Measurements from ENCODE around the gene C3orf18.

Gene C3orf18

GRCh38 chr3:50599115-50599715, 31.7 kb upstream of the C3orf18 start:
- no peaks in the 10 kb centered on the region for H3K9me3 Mint-ChIP-seq
- peaks cover 62% of the 10 kb centered on the region for H3K36me3 Mint-ChIP-seq
- H3K27me3 Mint-ChIP-seq, result peaks cover 5% of the 10 kb centered on the region
- peak overlapping the region; percentile 99 for H3K27ac Mint-ChIP-seq
- DNase-seq, result no peak
- H3K4me3 Mint-ChIP-seq, result no peak overlapping the region
- CTCF ChIA-PET, result interaction anchor here (1.0 to 25.1 kb wide), 5 partner anchors 8 to 25 kb away, joined by 3 to 753 read pairs (median 4); partner anchors contain the start of genes C3orf18, CISH and HEMK1
- H3K4me1 Mint-ChIP-seq, result peaks cover 86% of the 10 kb centered on the region

GRCh38 chr3:50594253-50594785, 26.8 kb upstream of the C3orf18 start:
- Mint-ChIP-seq H3K36me3 (peaks cover 29% of the 10 kb centered on the region), H3K27me3 (no peaks in the 10 kb centered on the region), H3K27ac (peak overlapping the region; percentile 98), H3K4me1 (peaks cover 85% of the 10 kb centered on the region), H3K4me3 (no peak overlapping the region), H3K9me3 (no peaks in the 10 kb centered on the region)
- CTCF ChIA-PET, result interaction anchor here (9.8 to 10.7 kb wide), 2 partner anchors 14 to 22 kb away, joined by 213 to 257 read pairs; partner anchors contain the start of genes CISH, HEMK1 and MAPKAPK3
- no peak for DNase-seq

- H3K36me3 Mint-ChIP-seq, result peaks cover 25% of the 10 kb centered on the region
- DNase-seq, result peak; percentile 23
- no peaks in the 10 kb centered on the region for H3K27me3 Mint-ChIP-seq
- peaks cover 87% of the 10 kb centered on the region for H3K4me1 Mint-ChIP-seq
- CTCF ChIA-PET, result interaction anchor here (1.6 to 10.7 kb wide), 4 partner anchors 12 to 25 kb away, joined by 5 to 257 read pairs (median 110); partner anchors contain the start of genes C3orf18, CISH, HEMK1 and MAPKAPK3
- peak overlapping the region; percentile 42 for H3K4me3 Mint-ChIP-seq
- no peaks in the 10 kb centered on the region for H3K9me3 Mint-ChIP-seq
- H3K27ac Mint-ChIP-seq, result peak overlapping the region; percentile 98
Measured at GRCh38 chr3:50592568-50592967, 25.0 kb upstream of the C3orf18 start.

- Mint-ChIP-seq H3K27ac (peak overlapping the region; percentile 98), H3K4me1 (peaks cover 98% of the 10 kb centered on the region), H3K4me3 (peak overlapping the region; percentile 66), H3K36me3 (peaks cover 29% of the 10 kb centered on the region), H3K9me3 (no peaks in the 10 kb centered on the region), H3K27me3 (no peaks in the 10 kb centered on the region)
- peak; percentile 50 for DNase-seq
- CTCF ChIA-PET, result interaction anchor here (1.0 to 10.7 kb wide), 7 partner anchors 8 to 87 kb away, joined by 3 to 257 read pairs (median 11); partner anchors contain the start of genes C3orf18, CISH, HEMK1 and MAPKAPK3
Measured at GRCh38 chr3:50591196-50591741, 23.7 kb upstream of the C3orf18 start.

GRCh38 chr3:50588759-50589433, 21.3 kb upstream of the C3orf18 start:
- peaks cover 96% of the 10 kb centered on the region for H3K4me1 Mint-ChIP-seq
- H3K27ac Mint-ChIP-seq, result peak overlapping the region; percentile 98
- CTCF ChIA-PET, result interaction anchor here (0.8 to 10.7 kb wide), 4 partner anchors 8 to 19 kb away, joined by 3 to 257 read pairs (median 108); partner anchors contain the start of genes CISH, HEMK1 and MAPKAPK3
- no peaks in the 10 kb centered on the region for H3K27me3 Mint-ChIP-seq
- DNase-seq, result no peak
- peak overlapping the region; percentile 51 for H3K4me3 Mint-ChIP-seq
- H3K9me3 Mint-ChIP-seq, result no peaks in the 10 kb centered on the region
- peaks cover 36% of the 10 kb centered on the region for H3K36me3 Mint-ChIP-seq

GRCh38 chr3:50587806-50588758, 20.5 kb upstream of the C3orf18 start:
- Mint-ChIP-seq H3K27ac (peak overlapping the region; percentile 98), H3K4me3 (peak overlapping the region; percentile 51), H3K36me3 (peaks cover 40% of the 10 kb centered on the region), H3K9me3 (no peaks in the 10 kb centered on the region), H3K27me3 (no peaks in the 10 kb centered on the region), H3K4me1 (peaks cover 92% of the 10 kb centered on the region)
- CTCF ChIA-PET, result interaction anchor here (9.8 to 10.7 kb wide), 2 partner anchors 15 to 20 kb away, joined by 213 to 257 read pairs; partner anchors contain the start of genes CISH, HEMK1 and MAPKAPK3
- DNase-seq, result peak; percentile 78

- DNase-seq, result no peak
- Mint-ChIP-seq H3K4me3 (no peak overlapping the region), H3K27ac (peak overlapping the region; percentile 98), H3K36me3 (peaks cover 46% of the 10 kb centered on the region), H3K4me1 (peaks cover 91% of the 10 kb centered on the region), H3K27me3 (no peaks in the 10 kb centered on the region), H3K9me3 (no peaks in the 10 kb centered on the region)
- CTCF ChIA-PET, result interaction anchor here (9.8 to 10.7 kb wide), 2 partner anchors 15 to 21 kb away, joined by 213 to 257 read pairs; partner anchors contain the start of genes CISH, HEMK1 and MAPKAPK3
Measured at GRCh38 chr3:50587373-50587772, 19.8 kb upstream of the C3orf18 start.

- H3K27ac Mint-ChIP-seq, result peak overlapping the region; percentile 98
- CTCF ChIA-PET, result interaction anchor here (9.8 to 10.7 kb wide), 2 partner anchors 14 to 22 kb away, joined by 213 to 257 read pairs; partner anchors contain the start of genes CISH, HEMK1 and MAPKAPK3
- DNase-seq, result no peak
- peaks cover 91% of the 10 kb centered on the region for H3K4me1 Mint-ChIP-seq
- H3K36me3 Mint-ChIP-seq, result peaks cover 52% of the 10 kb centered on the region
- H3K9me3 Mint-ChIP-seq, result no peaks in the 10 kb centered on the region
- no peak overlapping the region for H3K4me3 Mint-ChIP-seq
- H3K27me3 Mint-ChIP-seq, result no peaks in the 10 kb centered on the region
Measured at GRCh38 chr3:50586763-50587070, 19.2 kb upstream of the C3orf18 start.

GRCh38 chr3:50585919-50586762, 18.6 kb upstream of the C3orf18 start:
- Mint-ChIP-seq H3K4me1 (peaks cover 91% of the 10 kb centered on the region), H3K27me3 (no peaks in the 10 kb centered on the region), H3K4me3 (no peak overlapping the region), H3K9me3 (no peaks in the 10 kb centered on the region), H3K27ac (peak overlapping the region; percentile 98), H3K36me3 (peaks cover 57% of the 10 kb centered on the region)
- CTCF ChIA-PET, result interaction anchor here (9.8 to 10.7 kb wide), 2 partner anchors 13 to 22 kb away, joined by 213 to 257 read pairs; partner anchors contain the start of genes CISH, HEMK1 and MAPKAPK3
- DNase-seq, result no peak

GRCh38 chr3:50584391-50584790, 16.8 kb upstream of the C3orf18 start:
- H3K4me1 Mint-ChIP-seq, result peaks cover 91% of the 10 kb centered on the region
- CTCF ChIA-PET, result interaction anchor here (2.2 to 21.4 kb wide), 2 partner anchors 12 to 24 kb away, joined by 6 to 753 read pairs; partner anchors contain the start of genes CISH and MAPKAPK3
- no peaks in the 10 kb centered on the region for H3K27me3 Mint-ChIP-seq
- no peak for DNase-seq
- peaks cover 74% of the 10 kb centered on the region for H3K36me3 Mint-ChIP-seq
- no peak overlapping the region for H3K4me3 Mint-ChIP-seq
- H3K27ac Mint-ChIP-seq, result peak overlapping the region; percentile 76
- no peaks in the 10 kb centered on the region for H3K9me3 Mint-ChIP-seq

- H3K9me3 Mint-ChIP-seq, result no peaks in the 10 kb centered on the region
Measured at GRCh38 chr3:50583897-50584296, 16.4 kb upstream of the C3orf18 start.

GRCh38 chr3:50582083-50582482, 14.5 kb upstream of the C3orf18 start:
- no peak for DNase-seq
- Mint-ChIP-seq H3K27me3 (no peaks in the 10 kb centered on the region), H3K27ac (peak overlapping the region; percentile 78), H3K4me3 (no peak overlapping the region), H3K9me3 (no peaks in the 10 kb centered on the region), H3K36me3 (peaks cover 83% of the 10 kb centered on the region), H3K4me1 (peaks cover 88% of the 10 kb centered on the region)
- CTCF ChIA-PET, result interaction anchor here (2.1 to 21.4 kb wide), 3 partner anchors 9 to 26 kb away, joined by 6 to 753 read pairs (median 11); partner anchors contain the start of genes CISH and MAPKAPK3

More at GRCh38 chr3:50583897-50584296, 16.4 kb upstream of the C3orf18 start:
- H3K27me3 Mint-ChIP-seq, result no peaks in the 10 kb centered on the region
- peak overlapping the region; percentile 76 for H3K27ac Mint-ChIP-seq
- no peak for DNase-seq
- CTCF ChIA-PET, result interaction anchor here (2.2 to 21.4 kb wide), 2 partner anchors 12 to 24 kb away, joined by 6 to 753 read pairs; partner anchors contain the start of genes CISH and MAPKAPK3
- H3K4me1 Mint-ChIP-seq, result peaks cover 91% of the 10 kb centered on the region
- H3K4me3 Mint-ChIP-seq, result no peak overlapping the region
- H3K36me3 Mint-ChIP-seq, result peaks cover 79% of the 10 kb centered on the region
